NCI-H345 treated with DMSO at 0.1 percent for 48 hours (cell line): Measurements from ENCODE around the gene CAVIN1.
"Not testable (repeated sequence)": the region's sequence is repeated elsewhere in the genome, so short reads cannot be mapped to it uniquely, and the experiment has no call there.

Experiments used
- DNase-seq: peaks from one replicate; lab custom pipeline; 2025; ENCODE audit not compliant: unreplicated experiment; lab: John Stamatoyannopoulos, UW

Gene CAVIN1

GRCh38 chr17:42381898-42382297, 41.2 kb downstream of the CAVIN1 start:
- DNase-seq, result no peak

DNA sequence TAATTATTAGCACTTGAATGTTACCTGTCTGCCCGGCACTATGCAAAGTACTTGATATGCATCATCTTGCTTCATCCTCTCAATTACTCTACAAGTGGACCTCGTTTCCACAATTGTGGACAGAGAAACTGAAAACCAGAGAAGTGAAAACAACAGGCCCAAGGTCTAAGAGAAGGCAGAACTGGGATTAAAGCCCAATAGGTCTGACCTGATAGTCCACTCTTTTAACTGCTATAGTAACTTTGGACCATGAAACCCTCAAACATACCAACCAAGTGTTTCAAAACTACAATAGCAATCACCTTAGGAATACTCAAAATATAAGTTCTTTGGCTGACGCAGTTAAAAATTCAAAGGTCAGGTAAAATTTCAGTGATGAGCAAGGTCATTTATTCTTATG, 42.1 kb downstream of the CAVIN1 start:
- no peak for DNase-seq

DNA sequence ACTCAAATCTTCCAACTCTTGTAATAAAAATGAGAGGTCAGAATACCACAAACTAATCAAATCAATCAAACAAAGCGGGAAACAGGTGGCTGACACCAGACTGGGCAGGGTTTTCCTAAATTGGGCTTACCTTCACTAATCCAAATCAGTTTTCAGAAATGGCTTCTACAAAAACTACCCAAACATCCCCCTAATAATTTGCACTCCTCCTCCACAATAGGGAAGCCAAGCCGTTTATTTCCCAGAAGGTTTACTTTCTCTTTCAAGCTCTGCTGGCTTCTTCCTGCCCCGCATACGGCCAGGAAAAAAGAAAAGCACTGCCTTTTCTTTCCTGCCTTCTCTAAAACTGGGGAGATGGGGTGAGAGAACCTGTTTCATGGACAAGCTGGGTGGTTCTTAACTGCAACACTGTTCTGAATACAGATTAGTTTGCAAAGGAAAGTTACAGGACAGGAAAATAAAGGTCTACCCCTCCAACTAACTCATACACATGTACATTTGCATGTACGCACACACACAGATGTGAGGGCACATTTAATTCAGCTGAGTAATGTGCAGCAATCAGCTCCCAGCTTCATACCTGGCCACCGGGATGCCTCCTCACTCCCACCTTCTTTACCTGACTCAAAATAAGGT, 44.0 kb downstream of the CAVIN1 start:
- DNase-seq, result no peak

GRCh38 chr17:42378359-42378958, 44.6 kb downstream of the CAVIN1 start:
- no peak for DNase-seq

- no peak for DNase-seq
Observed at GRCh38 chr17:42373896-42374295, 49.2 kb downstream of the CAVIN1 start.

GRCh38 chr17:42372142-42372541, 50.9 kb downstream of the CAVIN1 start:
- no peak for DNase-seq

GRCh38 chr17:42368797-42369561, 54.1 kb downstream of the CAVIN1 start:
- DNase-seq, result not testable (repeated sequence)

DNA sequence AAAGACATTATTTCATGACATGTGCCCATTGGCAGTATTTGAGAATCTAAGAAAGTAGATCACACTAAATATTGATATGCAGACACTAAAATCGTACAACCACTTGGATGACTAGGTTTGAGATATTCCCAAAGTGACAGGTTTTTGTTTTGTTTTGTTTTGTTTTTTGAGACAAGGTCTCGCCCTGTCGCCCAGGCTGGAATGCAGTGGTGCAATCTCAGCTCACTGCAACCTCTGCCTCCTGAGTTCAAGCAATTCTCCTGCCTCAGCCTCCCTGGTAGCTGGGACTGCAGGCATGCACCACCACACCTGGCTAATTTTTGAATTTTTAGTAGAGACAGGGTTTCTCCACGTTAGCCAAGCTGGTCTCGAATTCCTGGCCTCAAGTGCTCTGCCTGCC, 54.7 kb downstream of the CAVIN1 start:
- DNase-seq, result not testable (repeated sequence)

- not testable (repeated sequence) for DNase-seq
Observed at GRCh38 chr17:42366176-42367023, 56.7 kb downstream of the CAVIN1 start.

GRCh38 chr17:42365136-42365535, 57.9 kb downstream of the CAVIN1 start:
- no peak for DNase-seq

GRCh38 chr17:42363767-42364585, 59.1 kb downstream of the CAVIN1 start:
- no peak for DNase-seq

- no peak for DNase-seq
Observed at GRCh38 chr17:42363231-42363630, 59.8 kb downstream of the CAVIN1 start.

DNA sequence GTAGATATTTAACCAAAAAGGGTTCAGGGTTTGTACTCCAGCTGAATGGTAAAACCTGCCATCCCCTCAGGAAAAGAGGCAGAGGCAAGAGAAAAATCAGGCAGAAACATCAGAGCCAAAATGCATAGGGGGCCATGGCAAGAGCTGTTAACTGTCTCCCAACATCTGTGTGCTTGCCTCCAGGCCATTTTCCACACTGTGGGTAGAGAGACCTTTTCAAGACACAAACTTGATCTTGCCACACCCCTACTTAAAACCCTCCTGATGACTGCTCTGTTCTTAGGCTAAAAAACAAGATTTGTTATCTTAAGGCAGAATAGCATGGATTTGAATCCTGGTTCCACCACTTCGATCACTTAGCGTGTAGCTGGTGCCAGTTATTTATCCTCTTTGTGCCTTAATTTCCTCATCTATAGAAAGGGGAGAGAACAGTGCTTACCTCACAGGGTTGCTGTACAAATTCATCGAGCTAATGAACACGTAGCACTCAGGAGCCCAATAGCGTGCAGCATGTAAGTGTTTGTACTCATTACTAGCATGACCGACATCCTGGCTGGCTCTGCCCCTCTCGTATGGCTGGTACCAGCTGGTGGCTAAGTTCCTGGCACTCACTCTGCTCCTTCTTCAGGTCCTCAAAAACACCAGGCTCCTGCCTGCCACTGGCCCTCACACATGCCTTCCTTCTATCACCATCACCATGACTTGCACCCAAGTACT, 60.7 kb downstream of the CAVIN1 start:
- peak; percentile 41 for DNase-seq

GRCh38 chr17:42361781-42362186, 61.3 kb downstream of the CAVIN1 start:
- DNase-seq, result no peak

- DNase-seq, result not testable (repeated sequence)
Observed at GRCh38 chr17:42360388-42360787, 62.7 kb downstream of the CAVIN1 start.

- no peak for DNase-seq
Observed at GRCh38 chr17:42359133-42359532, 63.9 kb downstream of the CAVIN1 start.

DNA sequence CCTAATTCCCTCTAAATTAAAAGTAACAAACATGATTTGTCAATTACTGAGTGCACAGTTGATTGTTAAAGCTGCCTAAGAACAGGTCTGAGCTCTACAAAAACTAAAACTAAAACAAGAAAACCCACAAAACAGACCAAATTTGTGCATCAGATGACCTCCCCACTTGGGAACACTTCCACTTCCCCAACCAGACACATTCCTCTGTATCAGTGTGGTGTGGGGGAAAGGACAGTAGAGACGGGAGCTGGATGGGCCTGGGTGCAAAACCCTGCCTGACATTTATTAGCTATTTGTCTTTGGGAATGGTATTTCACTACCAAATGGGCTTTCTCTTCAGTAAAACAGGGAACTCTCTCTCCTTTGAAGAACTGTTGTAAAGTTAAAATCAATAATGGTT, 64.6 kb downstream of the CAVIN1 start:
- DNase-seq, result no peak

- no peak for DNase-seq
Observed at GRCh38 chr17:42354956-42355843, 67.9 kb downstream of the CAVIN1 start.
